Upper lobe of left lung (tissue), 4 donors: ENCODE measurements around the gene TMPRSS13.
"Not testable (repeated sequence)": the region's sequence is repeated elsewhere in the genome, so short reads cannot be mapped to it uniquely, and the experiment has no call there.

Experiments
- CTCF ChIP-seq, 6 experiments: fragments of 450-650 bp in 4 of 6; fragments of 200-600 bp in 2 of 6; sonication (generic) in 2 of 6; IDR thresholded peaks; one replicate each; pipeline ENCODE4 v1.5.1; 2016 to 2019; ENCODE audit warnings: antibody characterized with exemption in 6 of 6
- POLR2A ChIP-seq, 4 donors: fragments of 450-650 bp; IDR thresholded peaks; one replicate each; pipeline ENCODE4 v1.5.1; 2016 to 2017; ENCODE audit warnings: antibody characterized with exemption in 4 of 4, mild to moderate bottlenecking in 2 of 4
- POLR2AphosphoS5 ChIP-seq, 2 donors: sonication (generic); formaldehyde crosslinking; IDR thresholded peaks; one replicate each; pipeline ENCODE4 v1.5.1; 2017; ENCODE audit warnings: antibody characterized with exemption in 2 of 2

- TF ChIP-seq CTCF, POLR2A, POLR2AphosphoS5 (IDR thresholded peaks at IDR 0.05): not testable (repeated sequence)
Measured at GRCh38 chr11:117947751-117948150, 18.5 kb upstream of the TMPRSS13 start.
